Mammary epithelial cell (primary cell): ENCODE data around the gene ITPKB.

ENCODE experiments used
- EZH2 ChIP-seq: IDR thresholded peaks from 2 replicates; pipeline ENCODE4 v1.6.1; 2012; ENCODE audit warnings: low read length, inconsistent platforms, borderline replicate concordance
- TF ChIP-seq, protein P1 (sequence below), 2 donors: IDR thresholded peaks in 1 of 2; conservative IDR thresholded peaks in 1 of 2; 2 replicates each; pipeline ENCODE4 v1.5.1; 2011 to 2012; ENCODE audit warnings: inconsistent platforms in 2 of 2, low read length in 2 of 2, mild to moderate bottlenecking in 2 of 2, control low read depth in 1 of 2, low read depth in 1 of 2; ENCODE audit not compliant: insufficient read depth in 1 of 2; ENCODE audit errors: extremely low read depth in 1 of 2

DNA sequence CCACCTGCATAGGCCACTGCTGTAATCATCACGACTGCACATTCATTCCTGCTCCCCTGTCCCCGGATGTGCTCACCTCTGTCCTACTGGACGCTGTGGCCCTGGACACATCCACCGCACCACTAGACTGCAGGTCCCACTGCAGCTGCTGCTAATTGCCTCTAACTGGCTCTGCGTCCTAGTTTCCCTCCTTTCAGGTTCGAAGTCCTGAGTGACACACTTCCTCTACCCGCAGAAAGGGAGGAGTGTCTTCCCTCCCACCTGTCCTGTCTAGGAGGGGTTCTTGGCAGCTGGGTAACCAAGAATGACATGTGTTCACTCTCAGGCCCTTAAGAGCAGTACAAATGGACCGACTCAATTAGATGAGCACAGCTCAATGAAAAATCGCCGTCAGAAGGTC is 40.5 kb upstream of the ITPKB start:
- TF ChIP-seq, protein P1, sequence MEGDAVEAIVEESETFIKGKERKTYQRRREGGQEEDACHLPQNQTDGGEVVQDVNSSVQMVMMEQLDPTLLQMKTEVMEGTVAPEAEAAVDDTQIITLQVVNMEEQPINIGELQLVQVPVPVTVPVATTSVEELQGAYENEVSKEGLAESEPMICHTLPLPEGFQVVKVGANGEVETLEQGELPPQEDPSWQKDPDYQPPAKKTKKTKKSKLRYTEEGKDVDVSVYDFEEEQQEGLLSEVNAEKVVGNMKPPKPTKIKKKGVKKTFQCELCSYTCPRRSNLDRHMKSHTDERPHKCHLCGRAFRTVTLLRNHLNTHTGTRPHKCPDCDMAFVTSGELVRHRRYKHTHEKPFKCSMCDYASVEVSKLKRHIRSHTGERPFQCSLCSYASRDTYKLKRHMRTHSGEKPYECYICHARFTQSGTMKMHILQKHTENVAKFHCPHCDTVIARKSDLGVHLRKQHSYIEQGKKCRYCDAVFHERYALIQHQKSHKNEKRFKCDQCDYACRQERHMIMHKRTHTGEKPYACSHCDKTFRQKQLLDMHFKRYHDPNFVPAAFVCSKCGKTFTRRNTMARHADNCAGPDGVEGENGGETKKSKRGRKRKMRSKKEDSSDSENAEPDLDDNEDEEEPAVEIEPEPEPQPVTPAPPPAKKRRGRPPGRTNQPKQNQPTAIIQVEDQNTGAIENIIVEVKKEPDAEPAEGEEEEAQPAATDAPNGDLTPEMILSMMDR (conservative IDR thresholded peaks at IDR 0.05 in 1 of 2, IDR thresholded peaks at IDR 0.05 in 1 of 2; ENCODE audit: extremely low read depth in 1 of 2, insufficient read depth in 1 of 2, low read depth in 1 of 2, low read length in 2 of 2): no peak
- TF ChIP-seq EZH2: no peak
